ENCODE data around the gene COPS9. TPM values are rescaled to one million over a fixed set of nuclear protein-coding genes. Genes with fewer than 3 reads are reported as not detected.

COPS9 gene
- total and polyA plus RNA-seq, 2 donors (not counting 1 experiment from before 2014, with no cell fraction given) = 48.7 to 69.9 TPM

DNA sequence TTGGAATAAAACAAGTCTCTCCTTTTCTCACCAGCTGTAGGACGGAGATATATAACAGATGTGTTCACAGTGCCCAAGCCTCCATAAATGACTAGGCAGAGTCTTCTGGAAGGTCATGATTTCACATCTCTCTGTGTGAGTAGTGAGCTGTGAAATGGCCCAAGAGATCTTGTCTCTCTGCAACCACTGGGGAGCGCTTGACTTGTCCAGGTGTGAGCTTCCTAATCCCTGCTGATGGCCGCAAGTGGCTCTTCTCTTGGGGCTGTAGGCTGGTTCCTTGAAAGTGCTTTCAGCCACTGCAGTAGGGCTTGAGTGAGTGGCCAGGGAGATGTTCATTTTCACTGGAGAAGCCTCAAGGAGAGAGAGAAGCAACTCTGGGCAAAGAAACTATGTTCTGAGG is 42.5 kb upstream of the COPS9 start:
- Histone ChIP-seq H3K27ac (ENCODE audit: low read length in 2 of 2) (no peak overlapping the region), H2AFZ (ENCODE audit: insufficient read depth, low read depth, low read length, poor library complexity, severe bottlenecking) (no peak overlapping the region), H3K36me3 (replicated peaks in 1 of 2; ENCODE audit: control extremely low read depth in 1 of 2, control insufficient read depth in 1 of 2, extremely low read depth in 1 of 2, insufficient read depth in 2 of 2, low read length in 1 of 2) (no peaks in the 10 kb centered on the region), H4K20me1 (ENCODE audit: control insufficient read depth, insufficient read depth, low read length, poor library complexity, severe bottlenecking) (no peaks in the 10 kb centered on the region), H3K27me3 (replicated peaks in 1 of 4; ENCODE audit: control extremely low read depth in 1 of 4, control insufficient read depth in 3 of 4, insufficient read depth in 4 of 4, low read length in 3 of 4) (peaks cover 0 to 6% (median 0%) of the 10 kb centered on the region in 4 experiments), H3K4me2 (replicated peaks; ENCODE audit: low read depth, low read length, poor library complexity, severe bottlenecking) (no peak overlapping the region), H3K4me3 (ENCODE audit: control extremely low read depth in 1 of 5, extremely low read depth in 1 of 5, insufficient read depth in 1 of 5, low read depth in 2 of 5, low read length in 4 of 5) (no peak overlapping the region), H3K79me2 (ENCODE audit: control insufficient read depth, insufficient read depth, low read length) (no peaks in the 10 kb centered on the region), H3K9ac (ENCODE audit: low read length) (no peak overlapping the region), H3K9me3 (ENCODE audit: control extremely low read depth in 1 of 3, control insufficient read depth in 2 of 3, insufficient read depth in 1 of 3, low read length in 2 of 3) (no peaks in the 10 kb centered on the region), H3K4me1 (ENCODE audit: control insufficient read depth in 2 of 2, insufficient read depth in 2 of 2, low read length in 2 of 2) (no peaks in the 10 kb centered on the region)
- ChIA-PET CTCF (no interaction called here), POLR2A (no interaction called here)
- H3K4me1 Mint-ChIP-seq = no peaks in the 10 kb centered on the region
- DNase-seq (no peak), ATAC-seq (ENCODE audit: low read depth) (no peak)
- no peak for TF ChIP-seq EZH2 (IDR thresholded peaks at IDR 0.05; ENCODE audit: borderline replicate concordance, insufficient read depth, low read depth, low read length, poor library complexity, severe bottlenecking)
- TF ChIP-seq, protein P1, sequence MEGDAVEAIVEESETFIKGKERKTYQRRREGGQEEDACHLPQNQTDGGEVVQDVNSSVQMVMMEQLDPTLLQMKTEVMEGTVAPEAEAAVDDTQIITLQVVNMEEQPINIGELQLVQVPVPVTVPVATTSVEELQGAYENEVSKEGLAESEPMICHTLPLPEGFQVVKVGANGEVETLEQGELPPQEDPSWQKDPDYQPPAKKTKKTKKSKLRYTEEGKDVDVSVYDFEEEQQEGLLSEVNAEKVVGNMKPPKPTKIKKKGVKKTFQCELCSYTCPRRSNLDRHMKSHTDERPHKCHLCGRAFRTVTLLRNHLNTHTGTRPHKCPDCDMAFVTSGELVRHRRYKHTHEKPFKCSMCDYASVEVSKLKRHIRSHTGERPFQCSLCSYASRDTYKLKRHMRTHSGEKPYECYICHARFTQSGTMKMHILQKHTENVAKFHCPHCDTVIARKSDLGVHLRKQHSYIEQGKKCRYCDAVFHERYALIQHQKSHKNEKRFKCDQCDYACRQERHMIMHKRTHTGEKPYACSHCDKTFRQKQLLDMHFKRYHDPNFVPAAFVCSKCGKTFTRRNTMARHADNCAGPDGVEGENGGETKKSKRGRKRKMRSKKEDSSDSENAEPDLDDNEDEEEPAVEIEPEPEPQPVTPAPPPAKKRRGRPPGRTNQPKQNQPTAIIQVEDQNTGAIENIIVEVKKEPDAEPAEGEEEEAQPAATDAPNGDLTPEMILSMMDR (IDR thresholded peaks at IDR 0.05) = no peak
- H3K4me3 Mint-ChIP-seq = no peak overlapping the region
- 90% methylated on average over 2 of the region's 3 CpGs for WGBS (ENCODE audit: insufficient coverage)
- intact Hi-C loops (cut with micrococcal nuclease) = no loop called here
- H3K27ac Mint-ChIP-seq = no peak overlapping the region
- H3K9me3 Mint-ChIP-seq (ENCODE audit: insufficient read depth) = no peaks in the 10 kb centered on the region
- H3K27me3 Mint-ChIP-seq = peaks cover 27% of the 10 kb centered on the region

DNA sequence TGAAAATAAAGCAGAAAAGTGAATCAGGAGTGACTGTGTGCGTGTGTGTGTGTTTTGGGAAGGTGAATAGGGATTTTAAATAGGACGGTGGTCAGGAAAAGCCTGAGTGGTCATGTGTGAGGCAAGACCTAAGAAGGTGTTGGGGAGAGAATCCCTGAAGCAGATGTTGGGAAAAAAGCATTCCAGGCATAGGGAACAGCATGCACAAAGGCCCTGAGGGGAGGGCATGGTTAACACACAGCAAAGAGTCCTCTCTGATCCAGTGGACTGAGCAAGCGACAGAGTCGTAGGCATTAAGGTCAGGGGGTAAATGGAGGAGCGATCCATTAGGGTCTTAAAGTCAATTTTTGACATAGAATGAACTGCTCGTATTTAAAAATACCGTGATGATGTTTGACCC is 38.4 kb upstream of the COPS9 start:
- peaks cover 0 to 6% (median 0%) of the 10 kb centered on the region in 4 experiments for H3K27me3 ChIP-seq (replicated peaks in 1 of 4; ENCODE audit: control extremely low read depth in 1 of 4, control insufficient read depth in 3 of 4, insufficient read depth in 4 of 4, low read length in 3 of 4)
- H3K27ac ChIP-seq (ENCODE audit: low read length in 2 of 2) = no peak overlapping the region
- WGBS (ENCODE audit: insufficient coverage) = 94% methylated on average over 7 of the region's 7 CpGs
- peaks cover 0 to 9% (median 0%) of the 10 kb centered on the region in 3 donors for H3K9me3 ChIP-seq (ENCODE audit: control extremely low read depth in 1 of 3, control insufficient read depth in 2 of 3, insufficient read depth in 1 of 3, low read length in 2 of 3)
- no peaks in the 10 kb centered on the region for H3K79me2 ChIP-seq (ENCODE audit: control insufficient read depth, insufficient read depth, low read length)
- Mint-ChIP-seq H3K4me3 (no peak overlapping the region), H3K27me3 (peaks cover 10% of the 10 kb centered on the region), H3K27ac (no peak overlapping the region), H3K4me1 (no peaks in the 10 kb centered on the region), H3K9me3 (ENCODE audit: insufficient read depth) (no peaks in the 10 kb centered on the region)
- ATAC-seq (ENCODE audit: low read depth) (no peak), DNase-seq (no peak)
- H4K20me1 ChIP-seq (ENCODE audit: control insufficient read depth, insufficient read depth, low read length, poor library complexity, severe bottlenecking) = no peaks in the 10 kb centered on the region
- intact Hi-C loops (cut with micrococcal nuclease) = no loop called here
- no peak overlapping the region for H2AFZ ChIP-seq (ENCODE audit: insufficient read depth, low read depth, low read length, poor library complexity, severe bottlenecking)
- CTCF ChIA-PET = no interaction called here
- no peak overlapping the region for H3K4me3 ChIP-seq (ENCODE audit: control extremely low read depth in 1 of 5, extremely low read depth in 1 of 5, insufficient read depth in 1 of 5, low read depth in 2 of 5, low read length in 4 of 5)
- H3K36me3 ChIP-seq (replicated peaks in 1 of 2; ENCODE audit: control extremely low read depth in 1 of 2, control insufficient read depth in 1 of 2, extremely low read depth in 1 of 2, insufficient read depth in 2 of 2, low read length in 1 of 2) = no peaks in the 10 kb centered on the region
- H3K4me1 ChIP-seq (ENCODE audit: control insufficient read depth in 2 of 2, insufficient read depth in 2 of 2, low read length in 2 of 2) = no peaks in the 10 kb centered on the region
- H3K9ac ChIP-seq (ENCODE audit: low read length) = no peak overlapping the region
- no peak for TF ChIP-seq EZH2 (IDR thresholded peaks at IDR 0.05; ENCODE audit: borderline replicate concordance, insufficient read depth, low read depth, low read length, poor library complexity, severe bottlenecking)
- TF ChIP-seq, protein P1 (IDR thresholded peaks at IDR 0.05) = no peak
- no peak overlapping the region for H3K4me2 ChIP-seq (replicated peaks; ENCODE audit: low read depth, low read length, poor library complexity, severe bottlenecking)
- POLR2A ChIA-PET = no interaction called here

Measured in B cell (primary cell).